HCT116 (cell line): Measurements from ENCODE around the gene BPIFB4. TPM values are rescaled to one million over a fixed set of nuclear protein-coding genes. Genes with fewer than 3 reads are reported as not detected.

Source experiments
- ATAC-seq: fragments of 200-7000 bp; cut with Tn5 transposase; 2 replicates; pipeline ENCODE4 v1.9.1; 2020; ENCODE audit warnings: mild to moderate bottlenecking, moderate library complexity
- BruUV-seq: library from RNA; stranded (reverse); fragments of 400-500 nt; replicated peaks from 2 replicates; lab custom pipeline; 2021; lab: Mats Ljungman, UMichigan
- CTCF ChIA-PET: fragments of 300-600 bp; sonication (Branson Sonifier 250); formaldehyde crosslinking; loops from one replicate; lab custom pipeline; 2021; ENCODE audit warnings: antibody characterized with exemption; lab: Charles Lee
- POLR2A ChIA-PET: fragments of 300-600, 350-600 bp; sonication (Branson Sonifier 250); formaldehyde crosslinking; loops from one replicate; lab custom pipeline; 2021; ENCODE audit warnings: antibody characterized with exemption; lab: Charles Lee
- RAD21 ChIA-PET, 2 experiments: fragments of 300-600 bp; sonication (Branson Sonifier 250); formaldehyde crosslinking; loops; one replicate each; lab custom pipeline; 2023; ENCODE audit warnings: low total read pairs in 2 of 2; ENCODE audit not compliant: uncharacterized antibody in 2 of 2, unreplicated experiment in 2 of 2, low non-redundant PET in 1 of 2; lab: Charles Lee
- DNase-seq: peaks from one replicate; pipeline ENCODE4 v3.0.0-alpha.2; 2010; ENCODE audit warnings: low read depth, low spot score
- H2AFZ ChIP-seq: fragments of 200-600 bp; shearing (Covaris generic), sonication (generic); 2 replicates; pipeline ENCODE4 v1.6.1; 2017; ENCODE audit warnings: low read depth, mixed run types, mixed read lengths, antibody characterized with exemption, low read length; ENCODE audit not compliant: poor library complexity, severe bottlenecking
- H3K27ac ChIP-seq: 2 replicates; pipeline ENCODE4 v1.5.1; 2012; ENCODE audit warnings: low read depth, low read length
- H3K27me3 ChIP-seq: fragments of 200-600 bp; sonication (generic); 2 replicates; pipeline ENCODE4 v1.6.1; 2016; ENCODE audit warnings: mixed run types, low read length, mixed read lengths; ENCODE audit not compliant: insufficient read depth
- H3K36me3 ChIP-seq, 2 experiments: fragments of 200-500 bp in 1 of 2; fragments of 200-600 bp in 1 of 2; sonication (Bioruptor generic) in 1 of 2; sonication (generic) in 1 of 2; 2 replicates each; pipeline versions ENCODE4 v1.5.1 to v1.6.1; 2014 to 2016; ENCODE audit warnings: low read length in 2 of 2, inconsistent platforms in 1 of 2, mixed read lengths in 1 of 2, mixed run types in 1 of 2; ENCODE audit not compliant: insufficient read depth in 2 of 2, control insufficient read depth in 1 of 2
- H3K4me1 ChIP-seq, 2 experiments: fragments of 200-600 bp in 1 of 2; sonication (generic) in 1 of 2; 2 replicates each; pipeline versions ENCODE4 v1.5.1 to v1.6.1; 2012 to 2017; ENCODE audit warnings: low read length in 2 of 2, inconsistent platforms in 1 of 2, mild to moderate bottlenecking in 1 of 2, mixed read lengths in 1 of 2, mixed run types in 1 of 2, moderate library complexity in 1 of 2; ENCODE audit not compliant: insufficient read depth in 2 of 2, control insufficient read depth in 1 of 2
- H3K4me2 ChIP-seq: fragments of 200-600 bp; sonication (generic); 2 replicates; pipeline ENCODE4 v1.6.1; 2017; ENCODE audit warnings: mixed run types, low read length, mixed read lengths
- H3K4me3 ChIP-seq, 2 experiments: fragments of 200-600 bp in 1 of 2; sonication (generic) in 1 of 2; replicated peaks in 1 of 2; 2 replicates each; pipeline ENCODE4 v1.5.1; 2011 to 2016; ENCODE audit warnings: low read length in 2 of 2, control low read depth in 1 of 2, low read depth in 1 of 2, mild to moderate bottlenecking in 1 of 2, mixed read lengths in 1 of 2, mixed run types in 1 of 2
- H3K79me2 ChIP-seq: fragments of 200-600 bp; sonication (generic); 2 replicates; pipeline ENCODE4 v1.6.1; 2017; ENCODE audit warnings: mild to moderate bottlenecking, mixed run types, low read length, moderate library complexity, mixed read lengths; ENCODE audit not compliant: insufficient read depth
- H3K9ac ChIP-seq: fragments of 200-600 bp; sonication (generic); 2 replicates; pipeline ENCODE4 v1.6.1; 2016; ENCODE audit warnings: low read length, mixed read lengths
- H3K9me2 ChIP-seq: fragments of 200-600 bp; sonication (generic), shearing (Covaris generic); 2 replicates; pipeline ENCODE4 v1.6.1; 2017; ENCODE audit warnings: mixed run types, mild to moderate bottlenecking, moderate library complexity; ENCODE audit not compliant: insufficient read depth
- H3K9me3 ChIP-seq, 2 experiments: fragments of 200-500 bp in 1 of 2; fragments of 200-600 bp in 1 of 2; sonication (Bioruptor generic) in 1 of 2; sonication (generic) in 1 of 2; 2 replicates each; pipeline ENCODE4 v1.6.1; 2014 to 2017; ENCODE audit warnings: low read length in 2 of 2, mixed read lengths in 2 of 2, inconsistent platforms in 1 of 2, low read depth in 1 of 2, mild to moderate bottlenecking in 1 of 2, mixed run types in 1 of 2, moderate library complexity in 1 of 2; ENCODE audit not compliant: control insufficient read depth in 1 of 2, insufficient read depth in 1 of 2
- H4K20me1 ChIP-seq: fragments of 200-600 bp; sonication (generic), shearing (Covaris generic); 2 replicates; pipeline ENCODE4 v1.6.1; 2017; ENCODE audit warnings: mixed run types, mild to moderate bottlenecking, moderate library complexity; ENCODE audit not compliant: insufficient read depth
- CBX3 ChIP-seq: IDR thresholded peaks from 2 replicates; pipeline ENCODE4 v1.6.1; 2012; ENCODE audit warnings: low read depth
- ELF1 ChIP-seq: IDR thresholded peaks from 2 replicates; pipeline ENCODE4 v1.6.1; 2012; ENCODE audit warnings: low read depth, borderline replicate concordance
- EZH2 ChIP-seq: fragments of 200-600 bp; sonication (generic); IDR thresholded peaks from 2 replicates; pipeline ENCODE4 v1.6.1; 2017; ENCODE audit warnings: antibody characterized with exemption, mixed run types
- EZH2phosphoT487 ChIP-seq: fragments of 200-600 bp; IDR thresholded peaks from 2 replicates; pipeline ENCODE4 v1.6.1; 2018; ENCODE audit warnings: antibody characterized with exemption, borderline replicate concordance
- JUND ChIP-seq: IDR thresholded peaks from 2 replicates; pipeline ENCODE4 v1.6.1; 2012
- MAX ChIP-seq: IDR thresholded peaks from 2 replicates; pipeline ENCODE4 v1.6.1; 2012
- POLR2AphosphoS5 ChIP-seq: IDR thresholded peaks from 2 replicates; pipeline ENCODE4 v1.6.1; 2011; ENCODE audit warnings: mild to moderate bottlenecking, low read depth, low read length, moderate library complexity
- RAD21 ChIP-seq: IDR thresholded peaks from 2 replicates; pipeline ENCODE4 v1.6.1; 2012; ENCODE audit warnings: low read depth, mild to moderate bottlenecking
- REST ChIP-seq: IDR thresholded peaks from 2 replicates; pipeline ENCODE4 v1.6.1; 2012; ENCODE audit warnings: low read depth
- SIN3A ChIP-seq: IDR thresholded peaks from 2 replicates; pipeline ENCODE4 v1.6.1; 2012; ENCODE audit warnings: low read depth
- SP1 ChIP-seq: IDR thresholded peaks from 2 replicates; pipeline ENCODE4 v1.6.1; 2012; ENCODE audit warnings: low read depth
- SRF ChIP-seq: IDR thresholded peaks from 2 replicates; pipeline ENCODE4 v1.6.1; 2012; ENCODE audit warnings: low read depth
- TCF7L2 ChIP-seq: IDR thresholded peaks from 2 replicates; pipeline ENCODE4 v1.7.0; 2011; ENCODE audit warnings: borderline replicate concordance, inconsistent platforms; ENCODE audit not compliant: insufficient read depth, insufficient read length; ENCODE audit errors: extremely low read depth
- ZFX ChIP-seq: fragments of 450-650 bp; IDR thresholded peaks from 2 replicates; pipeline ENCODE4 v1.6.1; 2017
- ZNF274 ChIP-seq: fragments of 200-500 bp; sonication (Bioruptor generic); IDR thresholded peaks from 2 replicates; pipeline ENCODE4 v1.6.1; 2014; ENCODE audit warnings: mild to moderate bottlenecking, low read depth, low read length, inconsistent platforms
- intact Hi-C: fragments of 100-400 bp; cut with micrococcal nuclease; formaldehyde crosslinking; loops from 2 replicates; pipeline ENCODE4 v1.10.0; 2022
- total RNA-seq: library from RNA; stranded (reverse); gene quantifications from one replicate; pipeline ENCODE4 v1.2.1, GENCODE V29; 2021; ENCODE audit not compliant: unreplicated experiment
- TF ChIP-seq, protein P1 (sequence below): IDR thresholded peaks from 2 replicates; pipeline ENCODE4 v1.6.1; 2011; ENCODE audit warnings: mild to moderate bottlenecking, low read length, moderate library complexity; ENCODE audit not compliant: insufficient replicate concordance; ENCODE audit errors: extremely low read depth
- TF ChIP-seq, protein P2 (sequence below), 3 experiments: fragments of 200-600 bp in 1 of 3; sonication (generic) in 1 of 3; IDR thresholded peaks in 2 of 3; conservative IDR thresholded peaks in 1 of 3; 2 replicates each; pipeline ENCODE4 v1.5.1; 2012 to 2017; ENCODE audit warnings: low read depth in 2 of 3, low read length in 2 of 3, antibody characterized with exemption in 1 of 3, borderline replicate concordance in 1 of 3, control low read depth in 1 of 3, mild to moderate bottlenecking in 1 of 3, mixed read lengths in 1 of 3, mixed run types in 1 of 3, moderate library complexity in 1 of 3; ENCODE audit not compliant: insufficient read depth in 1 of 3
- TF ChIP-seq, protein P3 (sequence below): IDR thresholded peaks from 2 replicates; pipeline ENCODE4 v1.6.1; 2012

The BPIFB4 gene
- total RNA-seq, 1 experiment from 2014 or later = not detected

DNA sequence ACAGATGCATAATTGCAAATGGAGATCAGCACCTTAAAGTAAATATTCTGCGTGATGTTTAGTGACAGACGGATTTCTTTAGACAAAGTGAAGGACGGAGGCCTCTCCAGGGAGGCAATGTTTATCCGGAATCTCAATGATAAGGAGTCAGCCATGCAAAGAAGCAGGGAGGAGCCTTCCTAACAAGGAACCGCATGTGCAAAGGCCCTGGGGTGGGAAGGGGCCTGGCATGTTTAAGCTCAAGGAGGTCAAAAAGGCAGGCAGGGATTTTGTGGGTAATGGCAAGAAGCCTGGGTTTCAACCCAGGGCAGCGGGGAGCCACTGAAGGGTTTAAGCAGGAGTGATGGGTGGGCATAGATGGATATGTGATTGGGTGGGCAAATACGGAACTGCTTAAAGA is 25.1 kb upstream of the BPIFB4 start (continued):
- TF ChIP-seq MAX = no peak

DNA sequence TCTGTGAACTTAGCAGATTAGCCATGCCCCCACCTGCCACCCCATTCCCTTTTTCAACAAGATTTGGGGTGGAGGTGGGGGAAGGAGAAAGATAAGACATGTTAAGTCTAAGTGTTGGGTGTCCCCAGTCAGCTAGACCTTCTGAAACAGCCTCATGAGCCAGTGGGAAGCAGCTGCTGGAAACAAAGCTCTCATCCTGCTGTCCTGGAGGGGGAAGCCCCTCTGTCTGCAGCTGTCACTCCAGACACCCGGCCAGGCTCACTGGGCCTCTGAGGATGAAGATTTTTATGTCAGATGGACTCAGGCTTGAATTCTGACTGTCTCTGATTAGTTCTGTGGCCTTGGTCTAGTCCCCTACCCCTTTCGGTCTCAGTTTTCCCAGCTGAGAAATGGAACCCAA is 24.7 kb upstream of the BPIFB4 start:
- TF ChIP-seq SIN3A = no peak
- no peak for TF ChIP-seq CBX3
- TF ChIP-seq, protein P1, sequence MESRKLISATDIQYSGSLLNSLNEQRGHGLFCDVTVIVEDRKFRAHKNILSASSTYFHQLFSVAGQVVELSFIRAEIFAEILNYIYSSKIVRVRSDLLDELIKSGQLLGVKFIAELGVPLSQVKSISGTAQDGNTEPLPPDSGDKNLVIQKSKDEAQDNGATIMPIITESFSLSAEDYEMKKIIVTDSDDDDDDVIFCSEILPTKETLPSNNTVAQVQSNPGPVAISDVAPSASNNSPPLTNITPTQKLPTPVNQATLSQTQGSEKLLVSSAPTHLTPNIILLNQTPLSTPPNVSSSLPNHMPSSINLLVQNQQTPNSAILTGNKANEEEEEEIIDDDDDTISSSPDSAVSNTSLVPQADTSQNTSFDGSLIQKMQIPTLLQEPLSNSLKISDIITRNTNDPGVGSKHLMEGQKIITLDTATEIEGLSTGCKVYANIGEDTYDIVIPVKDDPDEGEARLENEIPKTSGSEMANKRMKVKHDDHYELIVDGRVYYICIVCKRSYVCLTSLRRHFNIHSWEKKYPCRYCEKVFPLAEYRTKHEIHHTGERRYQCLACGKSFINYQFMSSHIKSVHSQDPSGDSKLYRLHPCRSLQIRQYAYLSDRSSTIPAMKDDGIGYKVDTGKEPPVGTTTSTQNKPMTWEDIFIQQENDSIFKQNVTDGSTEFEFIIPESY = no peak
- TF ChIP-seq SRF = no peak
- no peak for TF ChIP-seq POLR2AphosphoS5
- no peak for TF ChIP-seq EZH2
- TF ChIP-seq EZH2phosphoT487 = no peak
- TF ChIP-seq, protein P2, sequence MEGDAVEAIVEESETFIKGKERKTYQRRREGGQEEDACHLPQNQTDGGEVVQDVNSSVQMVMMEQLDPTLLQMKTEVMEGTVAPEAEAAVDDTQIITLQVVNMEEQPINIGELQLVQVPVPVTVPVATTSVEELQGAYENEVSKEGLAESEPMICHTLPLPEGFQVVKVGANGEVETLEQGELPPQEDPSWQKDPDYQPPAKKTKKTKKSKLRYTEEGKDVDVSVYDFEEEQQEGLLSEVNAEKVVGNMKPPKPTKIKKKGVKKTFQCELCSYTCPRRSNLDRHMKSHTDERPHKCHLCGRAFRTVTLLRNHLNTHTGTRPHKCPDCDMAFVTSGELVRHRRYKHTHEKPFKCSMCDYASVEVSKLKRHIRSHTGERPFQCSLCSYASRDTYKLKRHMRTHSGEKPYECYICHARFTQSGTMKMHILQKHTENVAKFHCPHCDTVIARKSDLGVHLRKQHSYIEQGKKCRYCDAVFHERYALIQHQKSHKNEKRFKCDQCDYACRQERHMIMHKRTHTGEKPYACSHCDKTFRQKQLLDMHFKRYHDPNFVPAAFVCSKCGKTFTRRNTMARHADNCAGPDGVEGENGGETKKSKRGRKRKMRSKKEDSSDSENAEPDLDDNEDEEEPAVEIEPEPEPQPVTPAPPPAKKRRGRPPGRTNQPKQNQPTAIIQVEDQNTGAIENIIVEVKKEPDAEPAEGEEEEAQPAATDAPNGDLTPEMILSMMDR (IDR thresholded peaks at IDR 0.05 in 2 of 3, conservative IDR thresholded peaks at IDR 0.05 in 1 of 3; ENCODE audit: borderline replicate concordance in 1 of 3, insufficient read depth in 1 of 3, low read depth in 2 of 3, low read length in 2 of 3) = no peak
- TF ChIP-seq JUND = no peak
- TF ChIP-seq TCF7L2 = no peak
- TF ChIP-seq ELF1 = no peak
- no peak for TF ChIP-seq ZNF274
- TF ChIP-seq SP1 = no peak
- TF ChIP-seq REST = no peak
- TF ChIP-seq, protein P3, sequence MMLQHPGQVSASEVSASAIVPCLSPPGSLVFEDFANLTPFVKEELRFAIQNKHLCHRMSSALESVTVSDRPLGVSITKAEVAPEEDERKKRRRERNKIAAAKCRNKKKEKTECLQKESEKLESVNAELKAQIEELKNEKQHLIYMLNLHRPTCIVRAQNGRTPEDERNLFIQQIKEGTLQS = no peak
- TF ChIP-seq RAD21 = no peak
- no peak for TF ChIP-seq ZFX
- H3K4me1 ChIP-seq = no peaks in the 10 kb centered on the region
- ChIA-PET POLR2A (no interaction called here), CTCF (no interaction called here), RAD21 (no interaction called here)
- no peak overlapping the region for H2AFZ ChIP-seq
- no peak for DNase-seq
- no peaks in the 10 kb centered on the region for H3K9me2 ChIP-seq
- no TSS peak for BruUV-seq
- intact Hi-C loops = no loop called here
- no peaks in the 10 kb centered on the region for H3K27me3 ChIP-seq
- no peaks in the 10 kb centered on the region for H4K20me1 ChIP-seq
- no peak overlapping the region for H3K9ac ChIP-seq
- no peaks in the 10 kb centered on the region for H3K79me2 ChIP-seq
- H3K36me3 ChIP-seq = no peaks in the 10 kb centered on the region
- no peak overlapping the region for H3K27ac ChIP-seq
- no peak for ATAC-seq
- no peak overlapping the region for H3K4me3 ChIP-seq
- no peaks in the 10 kb centered on the region for H3K9me3 ChIP-seq
- no peak overlapping the region for H3K4me2 ChIP-seq
